Fibroblast of the aortic adventitia (primary cell): ENCODE results near the gene GET3. TPM values are rescaled to one million over a fixed set of nuclear protein-coding genes. Genes with fewer than 3 reads are reported as not detected.
"Not testable (repeated sequence)": the region's sequence is repeated elsewhere in the genome, so short reads cannot be mapped to it uniquely, and the experiment has no call there.

Source experiments
- DNase-seq: peaks from one replicate; pipeline ENCODE4 v3.0.0-alpha.2; 2010; ENCODE audit warnings: low read depth
- H3K4me3 ChIP-seq: 2 replicates; pipeline ENCODE4 v1.5.1; 2011; ENCODE audit warnings: low read depth, mild to moderate bottlenecking, control low read depth, low read length, moderate library complexity
- CTCF ChIP-seq: IDR thresholded peaks from 2 replicates; pipeline ENCODE4 v1.5.1; 2011; ENCODE audit warnings: mild to moderate bottlenecking, low read length, control low read depth, inconsistent platforms; ENCODE audit not compliant: insufficient read depth
- small RNA-seq: library from RNA; depleted of rRNA; stranded (forward); fragments of <200 nt; gene quantifications from one replicate; pipeline ENCODE3, GENCODE V24; 2012
- total RNA-seq: library from RNA; depleted of rRNA; stranded (reverse); fragments of >200 nt; gene quantifications from 2 replicates; pipeline ENCODE4 v1.2.3, GENCODE V29; 2012; ENCODE audit warnings: low replicate concordance

The GET3 gene
- total RNA-seq, 1 donor: 84.5 TPM

DNA sequence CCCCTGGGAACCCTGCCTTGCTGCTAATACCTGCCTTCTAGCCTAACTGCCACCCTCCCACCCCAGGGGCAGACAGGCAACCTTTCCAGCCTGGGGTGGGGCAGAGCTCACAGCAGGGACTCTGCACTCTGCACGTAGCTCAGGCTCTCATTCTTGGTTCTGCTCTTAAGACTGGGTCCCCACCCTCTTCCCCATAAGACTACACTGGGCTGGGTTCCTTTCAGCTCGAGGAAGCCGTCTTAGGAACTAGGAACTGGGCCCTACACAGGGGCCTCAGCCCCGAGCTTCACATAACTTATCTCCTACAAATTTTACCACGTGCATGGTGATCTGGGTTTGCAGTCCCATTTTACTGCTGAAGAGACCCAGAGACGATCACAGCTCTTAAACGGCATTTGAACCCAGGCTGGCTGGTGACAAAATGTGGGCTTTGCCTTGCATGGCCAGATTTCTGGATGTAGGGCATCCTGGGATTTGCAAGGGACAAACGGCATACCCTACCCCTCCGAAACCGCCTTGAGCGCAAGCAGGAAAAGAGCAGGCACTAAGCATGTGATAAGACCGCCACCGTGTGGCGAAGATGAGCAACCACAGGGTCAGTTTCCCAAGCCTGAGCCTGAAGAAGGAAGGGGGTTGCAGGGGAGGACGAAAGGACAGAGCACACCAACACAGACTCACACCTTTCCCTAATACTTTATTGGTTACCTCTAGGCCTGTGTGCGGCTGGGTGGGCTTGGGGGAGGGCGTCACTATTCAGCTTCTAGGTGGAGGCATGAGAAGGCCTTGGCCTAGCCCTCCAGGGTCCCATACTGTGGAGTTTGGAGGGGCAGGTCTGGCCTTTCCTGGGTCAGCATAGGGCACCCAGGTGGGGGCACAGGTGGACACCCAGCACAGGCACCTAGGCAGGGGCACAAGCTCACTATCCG, 59.1 kb downstream of the GET3 start:
- no peak overlapping the region for H3K4me3 ChIP-seq
- TF ChIP-seq CTCF: peak; percentile 98
- peak; percentile 86 for DNase-seq

GRCh38 chr19:12797141-12797587, 59.9 kb downstream of the GET3 start:
- no peak overlapping the region for H3K4me3 ChIP-seq
- DNase-seq: no peak
- TF ChIP-seq CTCF: no peak

- H3K4me3 ChIP-seq, DNase-seq: not testable (repeated sequence)
These were observed 60.3 kb downstream of the GET3 start for GRCh38 chr19:12797607-12798006.

Small RNA genes lying within 50 kb of the gene (small RNA-seq; reads per million reads assigned to genes)
- gene MIR5684 (not detected), gene SNORD41 (30.3 reads per million, percentile 96 among the genes with 10 or more reads in this experiment)

Other genes starting within 250 kb of the GET3 start
- 7.0 and 13.2 TPM in 2 replicates for gene ZNF564, start 186.0 kb upstream of the GET3 start, total RNA-seq
- 7.4 and 8.7 TPM in 2 replicates for gene ZNF490, start 126.7 kb upstream of the GET3 start, total RNA-seq
- 15.8 and 16.1 TPM in 2 replicates for gene ZNF791, start 126.6 kb upstream of the GET3 start, total RNA-seq
- gene MAN2B1, start 70.8 kb upstream of the GET3 start, total RNA-seq: 16.8 and 38.2 TPM in 2 replicates
- 6.8 and 15.9 TPM in 2 replicates for gene WDR83, start 70.7 kb upstream of the GET3 start, total RNA-seq
- 38.3 and 46.2 TPM in 2 replicates for gene DHPS, start 55.6 kb upstream of the GET3 start, total RNA-seq
- gene GNG14, start 49.5 kb upstream of the GET3 start, total RNA-seq: not detected in 2 replicates
- 7.2 and 8.9 TPM in 2 replicates for gene FBXW9, start 40.9 kb upstream of the GET3 start, total RNA-seq
- gene TNPO2, start 13.6 kb upstream of the GET3 start, total RNA-seq: 39.4 and 57.3 TPM in 2 replicates
- gene TRIR, start 2.8 kb upstream of the GET3 start, total RNA-seq: 145 and 172 TPM in 2 replicates
- gene BEST2, start 14.3 kb downstream of the GET3 start, total RNA-seq: not detected in 2 replicates
- 15.5 and 31.2 TPM in 2 replicates for gene HOOK2, start 38.1 kb downstream of the GET3 start, total RNA-seq
- 87.9 and 263 TPM in 2 replicates for gene JUNB, start 54.0 kb downstream of the GET3 start, total RNA-seq
- gene PRDX2, start 64.3 kb downstream of the GET3 start, total RNA-seq: 66.7 and 163 TPM in 2 replicates
- gene THSD8, start 64.6 kb downstream of the GET3 start, total RNA-seq: not detected in 2 replicates
- gene RNASEH2A, start 69.1 kb downstream of the GET3 start, total RNA-seq: 12.8 and 37.4 TPM in 2 replicates
- gene RTBDN, start 97.1 kb downstream of the GET3 start, total RNA-seq: not detected in 2 replicates
- gene MAST1, start 101.0 kb downstream of the GET3 start, total RNA-seq: under 0.01 and 1.1 TPM in 2 replicates
- 22.7 and 23.4 TPM in 2 replicates for gene DNASE2, start 144.0 kb downstream of the GET3 start, total RNA-seq
- not detected in 2 replicates for gene KLF1, start 149.7 kb downstream of the GET3 start, total RNA-seq
- 20.5 and 24.4 TPM in 2 replicates for gene GCDH, start 153.7 kb downstream of the GET3 start, total RNA-seq
- gene SYCE2, start 181.8 kb downstream of the GET3 start, total RNA-seq: 0.54 TPM in 1 of 2 replicates, not detected in the other
- gene FARSA, start 196.2 kb downstream of the GET3 start, total RNA-seq: 39.1 and 44.3 TPM in 2 replicates
- gene CALR, start 201.1 kb downstream of the GET3 start, total RNA-seq: 1,776 and 3,314 TPM in 2 replicates
- gene RAD23A, start 208.4 kb downstream of the GET3 start, total RNA-seq: 76.8 and 101 TPM in 2 replicates
- 23.0 and 38.8 TPM in 2 replicates for gene GADD45GIP1, start 219.7 kb downstream of the GET3 start, total RNA-seq
- gene DAND5, start 232.1 kb downstream of the GET3 start, total RNA-seq: 0.18 TPM in 1 of 2 replicates, not detected in the other